Subcutaneous preadipocyte (primary cell): ENCODE measurements around the gene SSB. TPM values are rescaled to one million over a fixed set of nuclear protein-coding genes. Genes with fewer than 3 reads are reported as not detected.

Experiments used
- total RNA-seq: library from RNA; depleted of rRNA; stranded (reverse); fragments of >200 nt; gene quantifications from 2 replicates; pipeline ENCODE4 v1.2.3, GENCODE V29; 2012

Gene SSB
- 94.8 and 97.0 TPM in 2 replicates for total RNA-seq

DNA sequence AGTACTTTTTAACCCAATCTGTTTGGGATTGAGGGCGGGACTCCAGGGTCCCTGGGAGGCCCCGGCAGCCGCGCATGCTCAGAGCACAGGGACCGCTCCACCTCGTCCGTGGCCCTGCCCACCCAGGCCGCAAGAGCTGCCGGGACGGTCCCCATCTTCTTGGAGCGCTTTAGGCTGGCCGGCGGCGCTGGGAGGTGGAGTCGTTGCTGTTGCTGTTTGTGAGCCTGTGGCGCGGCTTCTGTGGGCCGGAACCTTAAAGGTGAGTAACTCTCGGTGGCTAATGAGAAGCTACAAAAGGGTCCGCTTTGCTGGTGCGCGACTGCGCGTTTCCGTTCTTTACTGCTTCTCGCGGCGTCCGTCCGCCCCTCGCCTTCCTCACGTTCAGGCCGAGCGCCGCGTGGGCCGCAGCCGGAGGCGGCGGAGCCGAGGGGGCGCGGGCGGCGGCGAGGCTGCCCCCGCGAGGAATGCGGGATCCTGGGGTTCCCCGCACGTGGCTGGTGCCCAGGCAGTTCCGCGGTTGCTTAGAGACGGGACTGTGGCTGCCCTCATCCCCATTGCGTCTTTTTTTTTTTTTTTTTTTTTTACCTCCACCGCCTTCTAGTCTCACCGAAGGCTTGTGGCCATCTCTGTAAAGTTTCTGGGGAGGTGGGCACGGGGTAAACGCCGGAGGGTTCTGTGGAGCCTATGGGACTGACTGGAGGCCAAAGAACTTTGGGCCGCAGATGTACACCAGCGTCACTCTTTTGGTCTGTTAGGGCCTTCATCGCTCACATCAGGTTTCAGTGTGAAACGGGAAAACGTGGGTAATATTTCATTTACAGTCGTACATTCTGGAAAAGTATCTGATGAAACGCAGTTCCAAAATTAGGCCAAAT lies at the start of gene SSB:
SSB (plus strand) TSS at position 154 of the 875 bp plus-strand sequence. CDS start 2,090 bp downstream, outside the sequence.

DNA sequence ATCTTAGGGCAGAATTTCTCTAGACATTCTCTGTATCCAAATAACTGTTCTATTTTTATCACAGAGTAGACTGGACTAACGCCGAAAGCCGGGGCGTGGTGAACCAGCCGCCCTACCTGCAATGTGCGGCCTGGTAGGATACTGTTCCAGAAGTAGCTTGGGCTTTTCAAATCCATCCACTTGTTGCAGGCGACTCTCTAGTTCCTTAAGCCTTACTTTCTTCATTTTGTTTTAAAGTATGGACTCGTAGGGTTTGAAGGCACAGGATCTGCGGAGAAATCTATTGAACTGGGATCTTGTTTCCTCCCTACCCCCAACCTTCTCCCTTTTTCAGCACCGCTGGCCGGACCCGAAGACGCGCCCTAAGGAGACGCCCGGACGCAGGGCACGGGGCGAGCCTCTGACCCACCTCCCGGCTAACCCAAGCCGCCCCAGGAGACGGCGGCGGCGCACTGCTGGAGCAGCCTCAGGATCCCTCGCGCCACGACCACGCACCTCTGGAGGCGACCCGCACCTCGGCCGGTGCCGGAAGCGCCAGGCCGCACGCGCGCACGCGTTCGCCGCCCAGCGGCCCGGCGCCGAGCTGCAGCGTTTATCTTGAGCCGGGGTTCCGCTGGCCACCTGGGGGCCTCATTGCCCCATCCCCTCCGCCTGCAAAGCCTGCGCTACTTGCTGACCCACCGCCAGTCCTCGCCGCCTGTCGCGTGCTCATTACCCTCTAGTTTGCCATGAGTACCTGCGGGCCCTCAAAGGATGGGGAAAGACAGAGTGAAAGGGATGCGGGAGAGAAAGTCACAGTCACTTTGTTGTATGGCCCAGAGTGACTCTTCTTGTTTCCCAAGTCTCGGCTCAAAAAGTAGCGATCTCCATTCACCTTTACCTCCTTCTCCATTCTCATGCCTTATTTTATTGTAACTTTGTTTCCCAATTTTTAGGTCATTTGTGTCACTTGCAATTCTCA lies 26.0 kb downstream of the SSB start, which contains the start of gene METTL5:
METTL5 (minus strand) TSS at position 533 of the 961 bp plus-strand sequence; CDS start at position 225, 308 bp downstream.

DNA sequence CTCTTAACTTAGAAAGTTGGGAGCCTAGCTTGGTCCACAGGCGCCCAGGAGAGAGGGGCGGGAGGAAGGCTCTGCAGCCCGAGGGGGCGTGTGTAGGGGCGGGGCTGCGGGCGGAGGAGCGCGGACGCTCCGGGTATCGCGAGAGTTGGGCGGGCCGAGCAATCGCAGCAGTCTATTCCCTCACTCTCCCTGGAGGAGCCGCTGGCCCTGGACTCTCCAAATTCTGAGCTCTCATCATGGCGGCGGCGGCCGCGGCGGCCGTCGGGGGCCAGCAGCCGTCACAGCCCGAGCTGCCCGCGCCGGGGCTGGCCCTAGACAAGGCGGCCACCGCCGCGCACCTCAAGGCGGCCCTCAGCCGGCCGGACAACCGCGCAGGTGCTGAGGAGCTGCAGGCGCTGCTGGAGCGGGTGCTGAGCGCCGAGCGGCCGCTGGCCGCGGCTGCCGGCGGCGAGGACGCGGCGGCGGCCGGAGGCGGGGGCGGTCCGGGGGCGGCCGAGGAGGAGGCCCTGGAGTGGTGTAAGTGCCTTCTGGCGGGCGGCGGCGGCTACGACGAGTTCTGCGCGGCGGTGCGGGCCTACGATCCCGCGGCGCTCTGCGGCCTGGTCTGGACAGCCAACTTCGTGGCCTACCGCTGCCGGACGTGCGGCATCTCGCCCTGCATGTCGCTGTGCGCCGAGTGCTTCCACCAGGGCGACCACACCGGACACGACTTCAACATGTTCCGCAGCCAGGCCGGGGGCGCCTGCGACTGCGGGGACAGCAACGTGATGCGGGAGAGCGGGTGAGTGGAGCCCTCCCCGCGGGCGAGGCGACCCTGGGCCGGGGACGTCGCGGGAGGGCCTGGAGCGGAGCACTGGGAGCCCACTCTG lies 28.8 kb downstream of the SSB start, which contains the start of gene UBR3:
UBR3 (plus strand) TSS at position 183 of the 869 bp plus-strand sequence; CDS start at position 237, 54 bp downstream.

Other genes with a start within 250 kb of the SSB start
- gene FASTKD1, start 225.0 kb upstream of the SSB start, total RNA-seq = 18.0 and 21.7 TPM in 2 replicates
- 21.1 and 21.7 TPM in 2 replicates for gene PPIG, start 214.5 kb upstream of the SSB start, total RNA-seq
- gene CFAP210, start 104.5 kb upstream of the SSB start, total RNA-seq = not detected in 2 replicates
- 2.0 and 2.2 TPM in 2 replicates for gene PHOSPHO2, start 104.4 kb upstream of the SSB start, total RNA-seq
- gene KLHL23, start 65.0 kb upstream of the SSB start, total RNA-seq = 0.37 and 2.2 TPM in 2 replicates
- 50.2 and 56.2 TPM in 2 replicates for gene METTL5, start 26.0 kb downstream of the SSB start, total RNA-seq
- 28.7 and 34.4 TPM in 2 replicates for gene UBR3, start 28.6 kb downstream of the SSB start, total RNA-seq